ENCODE results near the gene AADACL4.
"Not testable (repeated sequence)": the region's sequence is repeated elsewhere in the genome, so short reads cannot be mapped to it uniquely, and the experiment has no call there.

The AADACL4 gene

GRCh38 chr1:12654004-12654567 is 10.2 kb downstream of the AADACL4 start:
- no peak overlapping the region for H3K4me3 ChIP-seq (ENCODE audit: low read length)
- DNase-seq (ENCODE audit: low read depth, low spot score): peak; percentile 23

- DNase-seq (ENCODE audit: low read depth, low spot score): no peak
- no peak overlapping the region for H3K4me3 ChIP-seq (ENCODE audit: low read length)
Observed at GRCh38 chr1:12654657-12655056, 10.8 kb downstream of the AADACL4 start.

DNA sequence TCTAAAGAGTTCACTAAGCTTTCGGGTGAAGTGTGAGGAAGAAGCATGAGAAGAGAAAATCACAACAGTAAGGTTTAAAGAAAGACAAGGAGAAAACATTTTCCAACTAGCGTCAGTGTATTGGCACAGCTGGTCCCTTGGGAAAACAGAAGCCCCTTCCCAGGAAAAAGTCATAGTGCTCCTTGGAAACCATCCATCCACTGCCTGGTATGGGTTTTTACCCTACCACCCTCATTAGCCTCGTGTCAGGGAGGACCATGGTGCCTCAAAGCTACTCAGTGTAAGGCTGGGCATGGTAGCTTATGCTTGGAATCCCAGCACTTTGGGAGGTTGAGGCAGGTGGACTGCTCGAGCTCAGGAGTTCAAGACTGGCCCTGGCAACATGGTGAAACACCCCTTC is 12.7 kb downstream of the AADACL4 start:
- no peak overlapping the region for H3K4me3 ChIP-seq (ENCODE audit: low read length)
- DNase-seq (ENCODE audit: low read depth, low spot score): no peak

DNA sequence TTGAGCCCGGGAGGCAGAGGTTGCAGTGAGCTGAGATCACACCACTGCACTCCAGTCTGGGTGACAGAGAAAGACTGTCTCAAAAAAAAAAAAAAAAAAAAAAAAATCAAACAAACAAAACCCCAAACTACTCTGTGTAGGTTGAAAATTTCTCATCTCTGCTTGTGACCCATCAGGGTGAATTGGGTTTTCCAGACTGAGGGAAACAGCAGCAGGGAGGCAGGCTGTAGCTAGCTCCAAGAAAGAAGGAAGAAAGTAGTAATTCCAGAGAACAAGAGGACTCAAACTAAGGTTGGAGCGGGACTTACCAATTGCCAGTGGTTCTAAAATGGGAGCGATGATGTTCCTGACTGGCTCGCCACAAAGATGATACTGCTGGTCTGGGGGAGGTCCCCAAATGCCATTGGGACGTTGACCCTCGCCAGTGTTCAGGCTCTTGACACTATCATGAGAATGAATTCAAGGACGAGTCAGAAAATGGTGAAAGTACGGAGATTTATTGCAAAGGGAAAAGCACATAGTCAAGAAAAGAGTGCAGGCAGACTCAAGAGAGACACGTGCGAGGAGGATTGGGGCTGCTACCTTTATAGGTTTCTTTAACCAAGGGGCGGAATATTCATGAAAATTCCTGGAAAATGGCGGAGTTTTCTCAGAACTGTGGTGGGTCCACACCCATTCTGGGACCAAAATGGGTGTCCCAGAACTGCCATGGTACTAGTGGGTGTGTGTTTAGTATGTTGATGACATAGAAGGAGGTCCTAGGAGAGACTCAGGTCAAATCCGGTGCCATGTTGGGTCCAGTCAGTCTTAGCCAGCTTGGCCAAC is 13.4 kb downstream of the AADACL4 start:
- H3K4me3 ChIP-seq (ENCODE audit: low read length): no peak overlapping the region
- no peak for DNase-seq (ENCODE audit: low read depth, low spot score)

GRCh38 chr1:12657885-12658512 is 14.1 kb downstream of the AADACL4 start:
- not testable (repeated sequence) for DNase-seq (ENCODE audit: low read depth, low spot score); H3K4me3 ChIP-seq (ENCODE audit: low read length)

- peak overlapping the region; percentile 17 for H3K4me3 ChIP-seq (ENCODE audit: low read length)
- DNase-seq (ENCODE audit: low read depth, low spot score): peak; percentile 64
Observed at GRCh38 chr1:12658531-12659453, 14.9 kb downstream of the AADACL4 start.

- H3K4me3 ChIP-seq (ENCODE audit: low read length): no peak overlapping the region
- no peak for DNase-seq (ENCODE audit: low read depth, low spot score)
Observed at GRCh38 chr1:12661606-12662219, 17.8 kb downstream of the AADACL4 start.

- no peak for DNase-seq (ENCODE audit: low read depth, low spot score)
- no peak overlapping the region for H3K4me3 ChIP-seq (ENCODE audit: low read length)
Observed at GRCh38 chr1:12662556-12662955, 18.7 kb downstream of the AADACL4 start.

GRCh38 chr1:12665511-12665910 is 21.6 kb downstream of the AADACL4 start:
- H3K4me3 ChIP-seq (ENCODE audit: low read length): no peak overlapping the region
- no peak for DNase-seq (ENCODE audit: low read depth, low spot score)

GRCh38 chr1:12666141-12666735 is 22.4 kb downstream of the AADACL4 start:
- no peak overlapping the region for H3K4me3 ChIP-seq (ENCODE audit: low read length)
- DNase-seq (ENCODE audit: low read depth, low spot score): no peak

GRCh38 chr1:12669529-12670068 is 25.7 kb downstream of the AADACL4 start:
- DNase-seq (ENCODE audit: low read depth, low spot score): no peak
- no peak overlapping the region for H3K4me3 ChIP-seq (ENCODE audit: low read length)

- H3K4me3 ChIP-seq (ENCODE audit: low read length): no peak overlapping the region
- no peak for DNase-seq (ENCODE audit: low read depth, low spot score)
Observed at GRCh38 chr1:12674358-12674757, 30.5 kb downstream of the AADACL4 start.

DNA sequence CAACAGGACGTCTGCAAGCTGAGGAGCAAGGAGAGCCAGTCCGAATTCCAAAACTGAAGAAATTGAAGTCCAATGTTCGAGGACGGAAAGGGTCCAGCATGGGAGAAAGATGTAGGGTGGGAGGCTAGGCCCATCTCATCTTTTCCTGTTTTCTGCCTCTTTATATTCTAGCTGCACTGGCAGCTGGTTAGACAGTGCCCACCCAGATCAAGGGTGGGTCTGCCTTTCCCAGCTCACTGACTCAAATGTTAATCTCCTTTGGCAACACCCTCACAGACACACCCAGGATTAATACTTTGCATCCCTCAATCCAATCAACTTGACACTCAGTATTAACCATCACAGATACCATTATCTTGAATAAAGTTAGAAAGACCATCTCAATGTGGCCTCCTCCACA is 32.2 kb downstream of the AADACL4 start:
- H3K4me3 ChIP-seq (ENCODE audit: low read length); DNase-seq (ENCODE audit: low read depth, low spot score): not testable (repeated sequence)

DNA sequence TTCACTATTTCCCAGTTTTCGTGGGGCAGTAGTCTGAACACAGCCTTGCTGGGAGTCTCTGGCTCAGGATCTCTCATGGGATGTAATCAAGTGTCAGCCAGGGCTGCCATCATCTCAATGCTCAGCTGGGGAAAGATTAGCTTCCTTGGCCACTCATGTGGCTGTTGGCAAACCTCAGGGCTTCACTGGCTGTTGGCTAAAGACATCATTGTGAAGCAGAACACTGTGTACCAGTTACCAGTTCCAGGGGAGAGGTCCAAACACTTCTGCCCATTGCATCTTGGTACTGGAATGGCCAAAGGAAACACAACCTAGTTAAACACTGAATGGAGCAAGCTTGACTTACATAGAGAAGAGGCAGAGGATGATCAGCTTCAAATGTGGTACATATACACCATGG is 33.7 kb downstream of the AADACL4 start:
- no peak for DNase-seq (ENCODE audit: low read depth, low spot score)
- H3K4me3 ChIP-seq (ENCODE audit: low read length): no peak overlapping the region

GRCh38 chr1:12678350-12678749 is 34.5 kb downstream of the AADACL4 start:
- no peak for DNase-seq (ENCODE audit: low read depth, low spot score)

DNA sequence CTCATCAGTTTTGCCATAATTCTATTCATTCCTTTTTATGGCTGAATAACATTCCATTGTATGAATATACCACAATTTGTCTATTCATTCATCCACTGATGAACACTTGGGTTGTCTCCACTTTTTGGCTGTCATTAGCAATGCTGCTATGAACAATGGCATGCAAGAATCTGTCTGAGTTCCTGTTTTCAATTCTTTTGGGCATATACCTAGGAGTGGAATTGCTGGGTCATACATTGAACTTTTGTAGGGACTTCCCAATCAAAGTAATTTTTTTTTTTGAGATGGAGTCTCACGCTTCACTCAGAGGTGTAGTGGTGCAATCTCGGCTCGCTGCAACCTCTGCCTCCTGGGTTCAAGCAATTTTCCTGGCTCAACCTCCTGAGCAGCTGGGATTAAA is 34.9 kb downstream of the AADACL4 start:
- DNase-seq (ENCODE audit: low read depth, low spot score): no peak
- no peak overlapping the region for H3K4me3 ChIP-seq (ENCODE audit: low read length)

More at GRCh38 chr1:12678350-12678749, 34.5 kb downstream of the AADACL4 start:
- no peak overlapping the region for H3K4me3 ChIP-seq (ENCODE audit: low read length)

DNA sequence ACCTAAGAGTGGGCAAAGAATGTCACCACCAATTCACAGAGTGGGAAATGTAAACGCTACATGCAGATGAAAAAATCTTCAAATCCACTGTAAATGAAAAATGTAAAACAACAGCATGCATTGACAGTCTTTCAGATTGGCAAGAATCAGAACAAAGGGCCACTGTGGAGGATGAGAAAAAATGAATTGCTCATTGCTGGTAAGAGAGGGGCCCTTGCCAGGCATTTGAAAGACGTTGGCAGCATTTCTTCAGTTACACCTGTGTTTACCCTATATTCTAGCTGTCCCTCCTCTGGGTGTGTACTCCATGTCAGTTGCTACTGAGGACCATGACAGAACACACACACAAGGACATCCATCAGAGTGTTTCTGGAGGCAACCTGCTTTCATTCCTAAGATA is 46.3 kb downstream of the AADACL4 start:
- no peak overlapping the region for H3K4me3 ChIP-seq (ENCODE audit: low read length)
- no peak for DNase-seq (ENCODE audit: low read depth, low spot score)
